Uterus (tissue), 4 donors: ENCODE data around the gene MMRN2. TPM values are rescaled to one million over a fixed set of nuclear protein-coding genes. Genes with fewer than 3 reads are reported as not detected.

Experiments
- DNase-seq, 2 donors: peaks; one replicate each; pipeline ENCODE4 v3.0.0-alpha.2; 2019 to 2020
- H3K27ac ChIP-seq, 2 donors: fragments of 200-600 bp; sonication (generic); 1 replicate in 1 of 2; 2 replicates in 1 of 2; pipeline ENCODE4 v1.5.1; 2016 to 2018
- H3K27me3 ChIP-seq, 2 donors: fragments of 200-600 bp; sonication (generic); one replicate each; pipeline ENCODE4 v1.5.1; 2018 to 2019; ENCODE audit warnings: control low read depth in 1 of 2
- H3K36me3 ChIP-seq, 2 donors: fragments of 200-600 bp; sonication (generic); one replicate each; pipeline ENCODE4 v1.5.1; 2019; ENCODE audit warnings: control low read depth in 1 of 2
- H3K4me1 ChIP-seq, 2 donors: fragments of 200-600 bp; sonication (generic); one replicate each; pipeline ENCODE4 v1.5.1; 2018 to 2019; ENCODE audit warnings: control low read depth in 1 of 2
- H3K4me3 ChIP-seq, 2 donors: fragments of 200-600 bp; sonication (generic); 1 replicate in 1 of 2; 2 replicates in 1 of 2; pipeline ENCODE4 v1.5.1; 2018 to 2019; ENCODE audit warnings: mild to moderate bottlenecking in 1 of 2
- H3K9me3 ChIP-seq, 2 donors: fragments of 200-600 bp; sonication (generic); one replicate each; pipeline ENCODE4 v1.5.1; 2019; ENCODE audit warnings: control low read depth in 1 of 2
- CTCF ChIP-seq, 4 experiments: fragments of 200-600 bp in 2 of 4; fragments of 450-650 bp in 2 of 4; sonication (generic) in 2 of 4; IDR thresholded peaks; one replicate each; pipeline ENCODE4 v1.5.1; 2016 to 2019; ENCODE audit warnings: antibody characterized with exemption in 4 of 4, mild to moderate bottlenecking in 2 of 4, moderate library complexity in 1 of 4
- POLR2A ChIP-seq, 2 donors: fragments of 450-650 bp; IDR thresholded peaks; one replicate each; pipeline ENCODE4 v1.6.1; 2016; ENCODE audit warnings: antibody characterized with exemption in 2 of 2, mild to moderate bottlenecking in 1 of 2, moderate library complexity in 1 of 2
- intact Hi-C: fragments of 100-400 bp; cut with DNase I; formaldehyde crosslinking; loops from one replicate; pipeline ENCODE4 v1.15.1; 2023; ENCODE audit warnings: low total_unique reads
- total RNA-seq, 4 donors: library from RNA; depleted of rRNA in 3 of 4; stranded (reverse); fragments of >200 nt in 3 of 4; gene quantifications; one replicate each; pipeline versions ENCODE4 v1.1.0 to v1.2.4, GENCODE V29; 2014 to 2023
- donor health status: DM: yes; HTN: yes; CAD: no.

MMRN2 gene
- total RNA-seq, 4 donors from 2014 or later: 45.0 to 133 (median 74.2) TPM

DNA sequence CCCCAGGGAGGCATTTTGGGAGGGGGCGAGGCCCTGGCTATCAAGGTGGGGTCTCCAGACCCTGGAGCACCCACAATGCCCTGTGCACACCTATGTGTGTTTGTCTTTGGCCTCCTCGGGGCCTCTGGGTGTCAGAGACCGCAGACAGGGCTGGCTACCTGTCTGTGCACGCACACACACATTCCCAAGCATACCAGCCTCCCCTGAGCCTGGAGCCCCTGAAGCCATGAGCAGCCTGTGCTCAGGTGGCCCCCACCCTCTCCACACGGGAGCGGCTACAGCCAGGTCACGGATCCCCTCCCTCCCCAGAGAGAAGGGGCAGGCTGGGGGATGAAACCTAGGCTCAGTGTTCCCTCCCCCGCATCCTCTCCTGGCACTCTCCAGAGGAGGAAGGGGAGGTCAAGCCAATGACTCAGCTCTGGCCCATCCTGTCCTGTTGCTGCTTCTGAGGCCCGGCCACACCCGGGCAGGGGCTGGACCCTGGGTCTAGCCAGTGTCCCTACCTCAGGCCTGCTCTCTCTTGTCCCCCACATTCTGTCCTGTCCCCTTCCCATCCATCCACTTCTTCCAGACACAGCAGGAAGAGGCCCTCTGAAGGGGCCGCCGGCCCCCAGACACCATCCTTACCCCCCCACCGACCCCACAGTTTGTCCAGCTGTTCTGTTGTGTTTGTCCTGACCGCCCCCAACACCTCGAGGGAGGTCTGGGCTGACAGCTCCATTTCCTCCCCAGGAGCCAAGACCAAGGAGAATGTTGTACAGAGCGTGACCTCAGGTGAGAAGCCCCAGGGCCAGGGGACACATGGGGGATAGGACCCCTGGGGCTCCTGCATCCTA, 1.7 kb upstream of the MMRN2 start:
- Histone ChIP-seq H3K27ac (peak overlapping the region; percentile 76 to 82), H3K9me3 (no peaks in the 10 kb centered on the region), H3K36me3 (no peaks in the 10 kb centered on the region), H3K4me1 (peaks cover 4 to 10% of the 10 kb centered on the region in 2 donors), H3K4me3 (peak overlapping the region; percentile 0 to 2), H3K27me3 (no peaks in the 10 kb centered on the region)
- intact Hi-C loops: no loop called here
- TF ChIP-seq CTCF (IDR thresholded peaks at IDR 0.05): no peak
- peak in 1 of 2 donors; percentile 14 for TF ChIP-seq POLR2A (IDR thresholded peaks at IDR 0.05)
- DNase-seq: peak; percentile 83 to 84

DNA sequence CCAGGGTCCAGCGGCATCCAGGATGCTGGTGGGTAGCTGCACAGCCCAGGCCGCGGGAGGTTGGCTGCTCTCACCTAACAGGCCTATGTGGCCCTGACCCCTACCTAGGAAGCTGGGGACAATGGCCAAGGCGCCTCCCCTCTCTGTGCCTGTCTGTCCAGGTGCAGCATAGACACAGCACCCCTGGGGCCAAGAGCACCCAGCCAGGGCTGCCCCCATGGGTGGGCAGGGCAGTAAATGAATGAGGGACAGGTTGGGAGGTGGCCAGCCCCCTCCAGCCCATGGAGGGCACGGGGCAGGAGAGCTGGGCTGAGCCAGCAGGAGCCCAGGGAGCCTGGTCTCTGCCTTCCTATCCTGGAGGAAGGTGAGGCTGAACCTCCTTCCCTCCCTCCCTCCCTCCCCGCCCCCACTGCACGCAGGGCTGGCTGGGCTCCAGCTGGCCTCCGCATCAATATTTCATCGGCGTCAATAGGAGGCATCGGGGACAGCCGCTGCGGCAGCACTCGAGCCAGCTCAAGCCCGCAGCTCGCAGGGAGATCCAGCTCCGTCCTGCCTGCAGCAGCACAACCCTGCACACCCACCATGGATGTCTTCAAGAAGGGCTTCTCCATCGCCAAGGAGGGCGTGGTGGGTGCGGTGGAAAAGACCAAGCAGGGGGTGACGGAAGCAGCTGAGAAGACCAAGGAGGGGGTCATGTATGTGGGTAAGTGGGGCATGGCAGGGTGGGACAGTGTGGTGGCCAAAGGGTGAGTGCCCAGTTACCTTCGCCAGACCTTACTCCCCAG, 893 bp upstream of the MMRN2 start, which contains the start of gene SNCG:
TSS of gene SNCG (plus strand) at position 484 of the 785 bp plus-strand sequence. CDS start at position 583, 99 bp downstream.
- H3K4me3 ChIP-seq: peak within 1 kb of the TSS; percentile 3 to 26

GRCh38 chr10:86956848-86957448, 467 bp downstream of the MMRN2 start:
- peak overlapping the region in 1 of 2 donors; percentile 26 for H3K4me3 ChIP-seq

More for the DNA sequence above, 893 bp upstream of the MMRN2 start, which contains the start of gene SNCG:
- TF ChIP-seq CTCF (IDR thresholded peaks at IDR 0.05): no peak
- no peak for TF ChIP-seq POLR2A (IDR thresholded peaks at IDR 0.05)
- Histone ChIP-seq H3K27me3 (no peaks in the 10 kb centered on the region), H3K9me3 (no peaks in the 10 kb centered on the region), H3K36me3 (no peaks in the 10 kb centered on the region), H3K4me1 (peaks cover 4 to 10% of the 10 kb centered on the region in 2 donors), H3K27ac (peak within 1 kb of the TSS; percentile 76 to 82)
- DNase-seq: peak in 1 of 2 donors; percentile 66
- intact Hi-C loops: no loop called here

DNA sequence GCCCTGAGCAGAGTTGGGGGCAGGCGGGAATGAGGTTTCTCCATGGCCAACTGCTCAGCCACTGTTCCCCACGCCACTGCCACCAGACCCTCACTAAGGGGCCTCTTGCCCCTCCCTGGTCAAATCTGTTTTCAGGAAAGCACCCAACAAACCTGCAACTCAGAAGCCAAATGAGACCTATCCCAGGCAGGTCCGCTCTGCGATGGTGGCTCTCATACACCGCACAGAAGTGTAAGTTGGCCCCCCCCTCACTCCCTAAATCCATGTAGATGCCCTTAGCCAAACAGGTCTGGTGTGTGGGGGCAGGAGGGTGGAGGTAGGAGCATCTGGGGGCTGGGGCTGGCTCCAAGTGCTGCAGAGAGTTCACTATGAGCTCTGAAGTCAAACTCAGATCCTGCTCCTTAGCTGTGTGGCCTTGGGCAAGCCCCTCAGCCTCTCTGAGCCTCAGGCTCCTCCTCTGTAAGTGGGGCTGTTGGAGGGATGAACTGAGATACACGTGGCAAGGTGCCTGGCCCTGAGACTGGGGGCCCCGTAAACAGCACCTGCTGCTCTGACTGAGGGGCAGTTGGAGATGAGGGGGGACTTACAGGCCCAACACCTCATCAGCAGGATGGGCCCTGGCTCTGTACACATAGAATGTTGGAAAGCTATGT, 1.1 kb downstream of the MMRN2 start:
- no peak for DNase-seq
- H3K36me3 ChIP-seq: no peaks in the 10 kb centered on the region
- TF ChIP-seq POLR2A (IDR thresholded peaks at IDR 0.05) (no peak), CTCF (IDR thresholded peaks at IDR 0.05) (no peak)
- H3K4me1 ChIP-seq: peaks cover 4 to 10% of the 10 kb centered on the region in 2 donors
- intact Hi-C loops: no loop called here
- H3K27me3 ChIP-seq: no peaks in the 10 kb centered on the region
- H3K27ac ChIP-seq: peak overlapping the region; percentile 76 to 82
- peak overlapping the region; percentile 10 to 26 for H3K4me3 ChIP-seq
- H3K9me3 ChIP-seq: no peaks in the 10 kb centered on the region

More at GRCh38 chr10:86956848-86957448, 467 bp downstream of the MMRN2 start:
- Histone ChIP-seq H3K4me1 (peaks cover 4 to 10% of the 10 kb centered on the region in 2 donors), H3K27me3 (no peaks in the 10 kb centered on the region), H3K36me3 (no peaks in the 10 kb centered on the region), H3K9me3 (no peaks in the 10 kb centered on the region), H3K27ac (peak overlapping the region; percentile 76 to 82)
- DNase-seq: no peak
- intact Hi-C loops: no loop called here
- TF ChIP-seq POLR2A (IDR thresholded peaks at IDR 0.05): no peak
